ENCODE data around the gene ADAD2.
"Not testable (repeated sequence)": the region's sequence is repeated elsewhere in the genome, so short reads cannot be mapped to it uniquely, and the experiment has no call there.

ADAD2 gene

DNA sequence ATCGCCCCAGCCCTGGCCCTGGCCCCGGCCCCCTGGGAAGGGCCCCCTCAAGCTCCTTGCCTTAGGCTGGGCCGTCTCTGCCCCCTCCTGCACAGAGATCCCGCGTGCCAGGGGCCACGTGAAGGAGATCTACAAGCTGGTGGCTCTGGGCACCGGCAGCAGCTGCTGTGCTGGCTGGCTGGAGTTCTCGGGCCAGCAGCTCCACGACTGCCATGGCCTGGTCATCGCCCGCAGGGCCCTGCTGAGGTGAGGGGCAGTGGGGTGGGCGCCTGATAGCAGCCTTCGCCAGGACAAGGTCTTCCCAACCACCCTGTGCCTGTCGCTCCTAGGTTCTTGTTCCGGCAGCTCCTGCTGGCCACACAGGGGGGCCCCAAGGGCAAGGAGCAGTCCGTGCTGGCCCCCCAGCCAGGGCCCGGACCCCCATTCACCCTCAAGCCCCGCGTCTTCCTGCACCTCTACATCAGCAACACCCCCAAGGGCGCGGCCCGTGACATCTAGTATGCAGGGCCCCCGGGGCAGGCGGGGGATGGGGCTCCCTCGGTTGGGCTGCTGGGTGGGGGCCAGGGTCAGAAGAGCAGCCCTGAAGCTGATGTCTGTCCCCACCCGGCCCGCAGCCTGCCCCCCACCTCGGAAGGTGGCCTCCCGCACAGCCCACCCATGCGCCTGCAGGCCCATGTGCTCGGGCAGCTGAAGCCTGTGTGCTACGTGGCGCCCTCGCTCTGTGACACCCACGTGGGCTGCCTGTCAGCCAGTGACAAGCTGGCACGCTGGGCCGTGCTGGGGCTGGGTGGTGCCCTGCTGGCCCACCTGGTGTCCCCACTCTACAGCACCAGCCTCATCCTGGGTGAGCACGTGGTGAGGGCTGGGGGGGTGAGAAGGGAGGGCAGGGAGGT, 4.5 kb downstream of the ADAD2 start:
- DNase-seq (ENCODE audit: low spot score): no peak

DNA sequence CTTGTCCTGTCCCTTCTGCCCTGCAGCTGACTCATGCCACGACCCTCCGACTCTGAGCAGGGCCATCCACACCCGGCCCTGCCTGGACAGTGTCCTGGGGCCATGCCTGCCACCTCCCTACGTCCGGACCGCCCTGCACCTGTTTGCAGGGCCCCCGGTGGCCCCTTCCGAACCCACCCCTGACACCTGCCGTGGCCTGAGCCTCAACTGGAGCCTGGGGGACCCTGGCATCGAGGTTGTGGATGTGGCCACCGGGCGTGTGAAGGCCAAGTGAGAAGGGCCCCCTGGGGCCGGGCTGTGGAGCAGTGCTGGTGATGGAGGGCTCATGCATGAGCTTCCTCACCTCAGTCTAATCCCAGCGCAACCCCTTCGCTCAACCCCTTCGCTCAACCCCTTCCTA, 5.1 kb downstream of the ADAD2 start:
- DNase-seq (ENCODE audit: low spot score): no peak

DNA sequence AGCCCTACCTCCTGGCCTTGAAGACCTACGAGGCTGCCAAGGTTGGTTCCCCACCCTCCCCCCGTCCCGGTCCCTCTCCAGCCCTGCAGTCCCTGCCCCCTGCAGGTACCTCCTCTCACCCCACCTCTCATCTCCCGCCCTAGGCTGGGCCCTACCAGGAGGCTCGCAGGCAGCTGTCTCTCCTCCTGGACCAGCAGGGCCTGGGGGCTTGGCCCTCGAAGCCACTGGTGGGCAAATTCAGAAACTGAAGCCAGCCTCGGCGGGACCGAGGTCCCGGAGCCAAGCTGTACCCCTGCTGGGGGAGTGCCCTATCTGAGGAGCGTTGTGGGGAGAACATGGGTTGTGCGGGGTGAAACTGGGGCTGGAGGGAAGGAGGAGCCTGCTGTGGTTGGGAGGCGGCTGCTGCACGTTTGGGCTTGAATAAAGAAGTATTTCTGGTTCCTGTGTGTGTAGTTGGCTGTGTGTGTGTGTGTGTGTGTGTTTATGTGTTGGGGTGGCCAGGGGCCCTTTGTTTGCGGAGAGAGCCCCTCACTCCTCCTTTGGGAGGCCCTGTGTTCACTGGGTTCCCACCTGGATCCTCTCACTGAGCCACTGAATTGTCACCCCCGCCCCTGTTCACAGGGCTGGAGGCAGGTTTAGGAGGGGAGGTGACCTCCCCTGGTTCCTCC, 5.9 kb downstream of the ADAD2 start:
- DNase-seq (ENCODE audit: low spot score): peak; percentile 53

DNA sequence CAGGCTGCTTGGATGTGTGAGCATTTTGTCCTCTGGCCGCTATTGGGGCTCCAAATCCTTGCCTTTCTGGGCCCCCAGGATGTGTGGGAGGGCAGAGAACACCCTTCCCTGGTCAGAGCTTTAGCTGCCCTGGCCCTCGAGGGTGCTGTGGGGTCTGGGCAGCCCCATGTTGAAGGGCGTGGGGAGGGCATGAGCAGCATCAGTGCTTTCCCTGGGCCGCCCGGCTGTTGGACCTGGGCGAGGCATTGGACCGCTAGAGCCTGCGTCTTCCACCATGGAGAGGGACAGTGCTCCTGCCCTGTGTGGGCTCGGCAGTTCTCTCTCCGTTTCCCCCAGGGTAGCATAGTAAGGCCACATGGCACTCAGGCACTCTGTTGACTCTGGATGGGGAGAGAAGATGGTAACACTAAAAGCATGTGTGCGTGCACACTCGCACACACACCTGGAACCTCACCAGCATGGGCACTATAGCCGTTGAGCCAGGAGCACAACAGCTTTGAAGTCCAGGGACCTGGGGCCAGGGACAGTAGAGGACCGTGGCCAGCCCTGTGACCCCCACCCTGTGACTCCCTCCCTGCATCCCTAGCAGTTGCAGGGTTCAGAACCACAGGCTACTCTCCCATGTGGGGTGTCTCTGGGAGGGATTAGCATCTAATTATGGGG, 6.6 kb downstream of the ADAD2 start:
- DNase-seq (ENCODE audit: low spot score): no peak

DNA sequence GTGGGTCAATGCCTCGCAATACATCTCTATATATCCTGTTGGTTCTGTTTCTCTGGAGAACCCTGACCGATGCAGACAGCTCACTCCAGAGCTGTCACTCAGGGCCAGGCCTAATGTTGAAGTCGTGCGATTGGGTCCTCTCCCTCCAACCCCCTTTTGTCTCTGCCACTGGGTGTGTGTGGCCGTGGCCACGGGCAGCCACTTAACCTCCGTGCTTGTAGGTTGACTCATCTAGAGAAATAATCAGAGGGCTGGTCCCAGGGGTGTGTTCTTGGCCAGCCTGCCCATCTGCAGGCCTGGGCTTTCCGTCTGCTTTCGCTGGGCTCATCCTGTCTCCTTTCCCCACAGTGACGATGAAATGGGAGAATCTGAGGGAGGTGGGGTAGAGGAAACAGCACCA, 7.4 kb downstream of the ADAD2 start:
- no peak for DNase-seq (ENCODE audit: low spot score)

DNA sequence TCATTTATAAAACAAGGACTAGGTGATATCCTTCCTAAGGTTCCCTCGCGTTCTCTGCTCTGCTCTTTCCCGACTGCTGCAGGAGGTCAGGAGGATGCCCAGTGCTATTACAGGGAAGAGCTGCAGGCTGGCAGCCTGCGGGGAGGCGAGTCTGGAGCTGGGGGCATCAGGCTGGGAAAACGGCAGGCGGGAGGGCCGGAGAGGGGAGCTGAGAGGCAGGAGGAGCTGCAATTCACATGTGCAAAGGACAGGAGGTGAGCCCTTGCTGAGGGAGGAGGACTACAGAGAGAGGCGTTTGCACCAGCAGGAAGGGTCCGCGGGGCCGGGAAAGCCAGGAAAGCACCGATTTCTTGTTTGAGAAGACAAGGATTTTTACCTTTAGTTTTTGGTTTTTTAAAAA, 8.1 kb downstream of the ADAD2 start:
- DNase-seq (ENCODE audit: low spot score): no peak

DNA sequence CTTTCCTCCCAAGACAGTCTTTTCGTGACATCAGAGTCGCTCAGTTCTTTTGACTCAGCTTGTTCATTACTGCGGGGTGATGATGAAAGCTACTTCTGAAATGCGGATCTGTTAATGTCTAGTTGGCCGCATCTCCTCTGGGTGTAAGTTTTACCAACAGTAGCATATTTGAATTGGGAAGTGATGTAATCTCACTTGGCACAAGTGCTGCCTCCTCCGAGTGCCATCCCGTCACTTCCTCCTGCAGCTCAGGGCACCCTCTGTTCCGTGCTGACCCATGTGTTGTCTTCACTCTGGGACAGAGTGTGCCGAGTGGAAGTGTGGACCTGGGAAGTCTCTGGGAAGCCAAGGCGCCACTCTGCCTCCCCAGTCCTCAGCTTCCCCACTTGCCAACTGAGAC, 8.9 kb downstream of the ADAD2 start:
- DNase-seq (ENCODE audit: low spot score): no peak

DNA sequence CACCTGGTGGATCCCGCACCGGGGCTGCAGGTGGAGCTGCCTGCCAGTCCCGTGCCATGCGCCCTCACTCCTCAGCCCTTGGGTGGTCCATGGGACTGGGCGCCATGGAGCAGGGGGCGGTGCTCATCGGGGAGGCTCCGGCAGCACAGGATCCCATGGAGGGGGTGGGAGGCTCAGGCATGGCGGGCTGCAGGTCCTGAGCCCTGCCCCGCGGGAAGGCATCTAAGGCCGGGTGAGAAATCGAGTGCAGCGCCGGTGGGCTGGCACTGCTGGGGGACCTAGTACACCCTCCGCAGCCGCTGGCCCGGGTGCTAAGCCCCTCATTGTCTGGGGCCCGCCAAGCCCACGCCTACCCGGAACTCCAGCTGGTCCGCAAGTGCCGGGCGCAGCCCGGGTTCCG, 13.6 kb downstream of the ADAD2 start:
- not testable (repeated sequence) for DNase-seq (ENCODE audit: low spot score)

DNA sequence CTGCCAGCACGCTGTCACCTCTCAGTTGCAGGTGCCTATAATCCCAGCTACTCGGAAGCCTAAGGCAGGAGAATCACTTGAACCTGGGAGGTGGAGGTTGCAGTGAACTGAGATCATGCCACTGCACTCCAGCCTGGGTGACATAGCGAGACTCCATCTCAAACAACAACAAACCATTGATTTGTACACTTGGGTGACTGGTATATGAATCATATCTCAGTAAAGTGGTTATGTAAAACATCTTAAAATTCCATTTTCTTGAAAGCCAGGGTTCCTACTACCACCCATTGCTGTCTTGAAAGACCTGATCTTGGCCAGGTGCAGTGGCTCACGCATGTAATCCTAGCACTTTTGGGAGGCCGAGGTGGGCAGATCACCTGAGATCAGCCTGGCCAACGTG, 14.2 kb downstream of the ADAD2 start:
- not testable (repeated sequence) for DNase-seq (ENCODE audit: low spot score)

DNA sequence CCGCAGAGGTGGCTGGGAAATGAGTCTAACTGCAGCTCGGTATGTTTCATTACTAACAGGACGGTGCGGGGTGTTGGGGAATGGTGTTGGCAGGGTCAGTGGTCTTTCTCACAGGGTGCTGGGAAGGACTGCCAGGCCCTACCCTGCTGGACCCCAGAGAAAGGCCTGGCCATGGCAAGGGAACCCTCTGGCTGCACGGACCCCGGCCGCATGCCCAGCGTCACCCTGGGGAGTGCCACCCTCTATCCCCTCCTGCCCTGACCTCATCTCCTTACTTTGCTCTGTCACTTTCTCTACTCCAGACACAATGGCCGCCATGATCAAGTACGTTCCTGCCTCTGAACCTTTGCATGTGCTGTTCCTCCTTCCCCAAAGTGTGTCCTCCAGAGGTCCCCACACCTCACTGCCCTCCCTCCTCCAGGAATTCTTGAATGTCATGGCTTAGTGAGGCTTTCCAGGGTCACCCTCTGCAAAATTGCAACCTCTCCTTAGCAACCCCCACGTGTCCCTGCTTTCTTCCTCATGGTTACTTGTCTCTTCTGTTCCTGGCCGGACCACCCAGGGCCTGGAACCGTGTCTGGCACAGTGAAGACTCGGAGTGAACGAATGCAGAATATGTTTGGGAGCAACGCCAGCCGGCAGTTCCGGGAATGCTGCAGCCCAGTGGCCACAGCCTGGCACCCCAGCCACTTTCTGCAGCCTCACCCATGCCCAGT, 15.2 kb downstream of the ADAD2 start:
- no peak for DNase-seq (ENCODE audit: low spot score)

DNA sequence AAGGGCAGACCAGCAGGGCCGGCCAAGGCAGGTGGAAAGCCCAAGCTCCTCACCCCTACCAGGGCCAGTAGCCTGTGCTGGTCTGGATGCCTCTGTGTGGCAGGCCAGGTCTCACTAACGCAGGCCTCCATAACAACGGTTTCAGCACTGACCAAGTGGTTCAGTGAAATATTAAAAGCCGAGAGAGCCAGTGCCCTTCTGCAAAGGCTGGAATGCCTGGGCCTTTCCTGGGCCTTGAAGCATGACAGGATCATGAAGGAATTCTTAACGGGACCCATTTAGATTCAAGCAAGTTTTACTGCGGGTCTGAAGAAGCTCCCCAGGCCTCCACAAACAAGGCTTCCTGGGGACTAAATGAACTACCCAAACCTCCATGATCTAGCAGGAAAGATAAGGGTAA, 16.3 kb downstream of the ADAD2 start:
- no peak for DNase-seq (ENCODE audit: low spot score)

DNA sequence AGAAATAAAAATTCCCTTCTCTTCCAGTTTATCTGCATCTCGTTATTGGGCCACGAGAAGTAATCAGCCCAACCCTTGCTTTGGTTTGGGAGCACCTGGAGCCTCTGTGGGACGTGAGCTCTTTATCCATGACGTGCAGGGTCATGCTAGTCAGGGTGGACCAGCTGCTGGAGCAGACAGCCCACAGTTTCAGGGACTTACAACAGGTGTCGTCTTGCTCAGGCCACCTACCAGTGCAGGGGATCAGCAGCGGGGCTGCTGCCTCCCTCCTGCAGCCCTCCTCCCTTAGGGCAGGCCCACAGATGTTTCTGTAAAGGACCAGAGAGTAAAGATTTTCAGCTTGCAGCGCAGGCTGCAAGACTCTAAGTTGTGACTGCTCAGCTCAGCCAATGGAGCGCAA, 16.9 kb downstream of the ADAD2 start:
- DNase-seq (ENCODE audit: low spot score): peak; percentile 18

DNA sequence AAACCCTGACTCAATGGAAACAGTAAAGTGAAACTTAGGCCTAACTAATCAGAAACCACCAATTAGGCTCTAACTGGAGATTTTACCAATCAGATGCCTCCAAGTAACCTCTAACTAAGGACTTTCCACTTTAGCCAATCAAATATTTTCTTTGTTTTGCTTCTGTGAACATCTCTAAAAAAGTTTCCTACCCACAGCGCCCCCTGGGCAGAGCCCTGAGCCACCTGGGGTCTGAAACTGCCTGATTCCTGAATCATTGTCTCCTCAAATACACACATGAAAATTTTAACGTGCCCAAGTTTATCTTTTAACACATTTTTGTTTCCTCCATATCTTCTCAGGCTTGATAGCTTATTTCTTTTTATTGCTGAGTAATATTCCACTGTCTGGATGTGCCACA, 19.0 kb downstream of the ADAD2 start:
- DNase-seq (ENCODE audit: low spot score): no peak

DNA sequence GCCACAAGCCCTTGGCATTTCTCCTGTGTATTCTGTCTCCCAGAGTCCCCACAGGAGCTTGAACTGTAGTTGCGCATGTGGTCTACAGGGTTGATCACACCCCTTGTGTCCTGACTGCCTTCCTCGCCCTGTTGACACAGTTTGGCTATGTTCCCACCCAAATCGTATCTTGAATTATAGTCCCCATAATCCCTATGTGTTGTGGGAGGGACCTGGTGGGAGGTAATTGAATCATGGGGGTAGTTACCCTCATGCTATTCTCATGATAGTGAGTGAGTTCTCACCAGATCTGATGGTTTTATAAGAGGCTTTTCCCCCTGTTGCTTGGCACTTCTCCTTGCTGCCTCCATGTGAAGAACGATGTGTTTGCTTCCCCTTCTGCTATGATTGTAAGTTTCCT, 21.2 kb downstream of the ADAD2 start:
- no peak for DNase-seq (ENCODE audit: low spot score)

DNA sequence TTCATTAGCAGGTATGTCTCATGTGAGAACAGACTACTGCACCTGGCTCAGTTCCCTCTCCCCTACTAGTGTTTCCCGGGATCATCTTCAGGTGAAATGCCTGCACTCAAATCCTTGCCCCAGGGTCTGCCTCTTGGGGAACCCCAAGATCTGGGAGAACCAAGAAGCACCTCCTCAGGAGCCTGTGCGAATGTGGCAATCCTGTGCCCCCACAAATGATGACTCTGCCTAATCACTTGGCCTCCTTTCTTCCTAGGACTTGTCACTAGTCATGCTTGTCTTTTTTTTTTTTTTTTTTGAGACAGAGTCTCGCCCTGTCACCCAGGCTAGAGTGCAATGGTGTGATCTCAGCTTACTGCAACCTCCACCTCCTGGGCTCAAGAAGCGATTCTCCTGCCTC, 21.7 kb downstream of the ADAD2 start:
- DNase-seq (ENCODE audit: low spot score): no peak

DNA sequence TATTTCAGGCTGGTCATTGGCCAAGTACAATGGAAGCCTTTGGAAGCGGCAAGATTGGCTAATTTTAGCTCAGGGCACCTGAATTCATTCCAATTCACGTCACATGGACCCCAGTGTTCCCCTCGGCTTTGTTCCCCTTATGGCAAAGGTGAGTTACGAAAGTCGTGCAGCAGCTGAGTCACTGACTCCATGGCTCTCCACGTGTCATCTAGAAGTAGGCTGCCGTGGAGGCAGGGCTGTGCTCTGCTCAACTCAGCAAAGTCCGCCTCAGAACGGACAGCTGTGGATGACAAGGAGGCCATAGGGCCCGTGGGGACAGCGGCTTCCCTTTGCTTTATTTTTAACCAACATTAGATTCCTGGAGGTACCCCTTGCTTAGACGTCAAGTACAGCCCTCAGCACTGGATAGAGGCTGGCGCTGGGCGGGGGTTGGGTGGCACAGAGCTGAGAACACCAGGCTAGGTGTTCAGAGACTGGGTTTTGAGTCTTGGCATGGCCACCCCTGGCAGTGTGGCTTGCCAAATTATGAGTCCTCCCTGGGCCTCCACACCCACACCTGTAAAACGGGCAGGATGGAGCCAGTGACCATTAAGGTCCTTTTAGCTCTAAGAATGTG, 23.6 kb downstream of the ADAD2 start:
- DNase-seq (ENCODE audit: low spot score): no peak

DNA sequence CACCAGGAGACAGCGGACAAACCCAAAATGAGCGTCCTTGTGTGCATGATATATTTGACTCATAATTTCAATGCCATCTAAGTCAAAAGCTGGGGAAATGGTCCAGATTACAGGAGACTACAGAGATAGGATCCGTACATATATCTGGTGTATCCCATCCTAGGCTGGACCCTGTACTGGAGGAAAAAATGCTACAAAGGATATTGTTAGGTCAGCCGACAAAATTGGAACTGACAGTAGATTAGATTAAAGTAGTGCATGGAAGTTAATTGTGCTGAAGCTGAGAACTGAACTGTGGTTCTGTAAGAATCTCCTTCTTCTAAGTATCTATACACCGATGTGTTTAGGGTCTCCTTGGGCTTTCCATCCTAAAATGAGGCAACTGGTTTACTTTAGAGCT, 24.6 kb downstream of the ADAD2 start:
- DNase-seq (ENCODE audit: low spot score): no peak

DNA sequence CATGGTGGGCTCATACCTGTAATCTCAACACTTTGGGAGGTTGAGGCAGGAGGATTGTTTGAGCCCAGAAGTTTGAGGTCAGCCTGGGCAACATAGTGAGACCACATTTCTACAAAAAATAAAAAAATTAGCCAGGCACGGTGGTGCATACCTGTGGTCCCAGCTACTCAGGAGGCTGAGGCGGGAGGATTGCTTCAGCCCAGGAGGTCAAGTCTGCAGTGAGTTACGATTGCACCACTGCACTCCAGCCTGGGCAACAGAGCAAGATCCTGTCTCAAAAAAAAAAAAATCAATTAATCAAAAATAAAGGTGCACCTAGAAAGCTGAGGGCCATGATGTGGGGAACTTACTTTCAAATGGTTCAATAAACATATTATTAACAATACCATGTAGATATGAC, 25.2 kb downstream of the ADAD2 start:
- DNase-seq (ENCODE audit: low spot score): not testable (repeated sequence)

DNA sequence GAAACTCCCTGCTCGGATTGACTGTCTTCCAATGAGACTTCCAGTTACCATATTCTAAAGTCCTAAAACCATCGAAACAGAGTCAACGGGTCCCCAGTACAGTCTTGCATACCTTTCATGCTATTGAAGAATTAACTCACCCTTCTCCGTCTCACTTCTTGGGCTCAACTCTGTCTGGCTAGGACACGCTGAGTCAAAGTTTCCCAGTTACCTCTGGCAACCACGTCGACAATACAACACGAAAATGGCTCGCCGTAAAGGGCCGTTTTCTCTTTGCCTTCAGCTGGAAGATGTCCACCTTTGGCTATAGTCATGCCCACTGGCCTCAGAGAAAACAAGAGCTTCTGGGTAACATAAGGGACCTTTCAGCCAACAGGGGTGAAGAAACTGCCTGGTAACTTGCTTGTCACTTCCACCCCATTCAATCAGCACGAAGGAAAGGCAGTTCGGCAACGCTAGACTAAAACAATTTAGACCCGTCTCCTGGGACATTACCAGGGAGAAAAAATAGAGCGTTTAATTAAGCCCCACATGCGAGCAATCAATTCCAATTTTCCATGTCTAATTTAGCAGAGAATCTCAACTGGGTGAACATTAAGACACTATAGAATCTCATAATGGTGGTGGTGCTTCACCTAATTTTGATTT, 27.3 kb downstream of the ADAD2 start:
- DNase-seq (ENCODE audit: low spot score): no peak

DNA sequence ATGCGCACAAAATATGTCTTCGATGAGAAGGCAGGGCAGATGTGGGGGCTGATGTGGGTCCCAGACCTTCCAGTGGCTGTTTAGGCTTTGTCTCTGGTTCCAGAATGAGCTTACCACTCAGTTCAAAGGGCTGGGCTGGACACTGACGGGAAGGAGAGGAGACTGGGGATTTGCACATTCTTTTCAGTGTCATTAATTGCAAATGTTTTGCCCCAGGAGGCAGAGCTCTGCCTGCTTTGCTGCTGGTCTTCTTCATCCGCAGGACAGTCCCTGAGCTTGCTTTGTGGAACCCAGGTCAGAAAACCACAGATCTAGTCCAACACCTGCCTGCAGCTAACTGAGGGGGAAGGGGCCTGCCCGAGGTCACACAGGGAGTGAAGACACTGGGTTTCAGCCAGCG, 28.0 kb downstream of the ADAD2 start:
- DNase-seq (ENCODE audit: low spot score): no peak

DNA sequence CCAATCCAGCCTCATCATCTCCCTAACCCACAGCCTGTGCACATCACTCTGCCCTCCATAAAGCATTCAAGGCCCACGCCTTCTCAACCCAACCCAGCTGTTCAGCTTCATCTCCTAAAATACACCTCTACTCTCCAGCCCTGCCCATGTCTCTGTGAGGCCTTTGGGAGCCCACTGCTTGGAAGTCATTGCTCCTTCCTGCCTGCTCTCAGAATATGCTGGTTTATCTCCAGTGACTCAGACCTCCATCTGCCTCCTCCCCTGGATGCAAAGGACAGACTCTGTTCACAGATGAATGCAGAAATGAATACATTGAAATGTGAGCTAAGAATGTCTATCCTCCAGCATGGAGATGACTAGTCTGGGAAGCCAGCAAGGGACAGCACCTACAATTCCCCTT, 29.9 kb downstream of the ADAD2 start:
- no peak for DNase-seq (ENCODE audit: low spot score)

DNA sequence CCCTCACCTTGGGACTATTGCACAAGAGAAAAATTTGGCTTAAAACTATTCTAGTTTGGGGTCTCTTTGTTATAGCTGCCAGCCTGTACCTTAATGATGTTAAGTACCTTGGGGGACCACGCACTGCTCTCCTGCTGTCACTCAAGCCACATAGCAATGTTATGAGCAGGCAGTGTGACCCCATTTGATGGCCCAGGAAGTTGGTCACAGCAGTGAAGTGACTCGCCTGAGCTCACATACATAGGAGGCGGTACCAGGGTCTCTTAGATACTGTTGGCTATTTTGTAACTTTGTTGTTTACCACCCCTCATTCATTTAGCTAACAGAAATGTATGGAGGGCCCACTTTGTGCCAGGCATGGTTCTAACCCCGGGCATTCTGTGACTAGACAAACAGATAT, 32.5 kb downstream of the ADAD2 start:
- no peak for DNase-seq (ENCODE audit: low spot score)

All from iPS-NIHi11 (cell line).